ENCODE data around the gene WWOX. TPM values are rescaled to one million over a fixed set of nuclear protein-coding genes. Genes with fewer than 3 reads are reported as not detected.

WWOX gene
- total and polyA plus RNA-seq, 2 of the 4 experiments (the other 2 are of a cell fraction): 2.7 to 5.4 TPM

GRCh38 chr16:78537511-78537910 is 438.1 kb downstream of the WWOX start:
- no peak overlapping the region for H2AK9ac ChIP-seq (replicated peaks; ENCODE audit: low read depth, low read length, poor library complexity)
- ChIA-PET POLR2A (ENCODE audit: unreplicated experiment) (no interaction called here), CTCF (no interaction called here)
- no peak for ATAC-seq (ENCODE audit: low read depth)
- H3K9me3 ChIP-seq (ENCODE audit: control insufficient read depth, insufficient read depth, low read length): peaks cover 24% of the 10 kb centered on the region
- BruUV-seq (replicated peaks): no TSS peak
- no peak for DNase-seq
- H3K18ac ChIP-seq (ENCODE audit: low read depth, low read length): no peak overlapping the region
- H4K5ac ChIP-seq (ENCODE audit: low read depth, low read length): no peak overlapping the region
- no peaks in the 10 kb centered on the region for H3K36me3 ChIP-seq (ENCODE audit: control insufficient read depth, insufficient read depth, low read length)
- intact Hi-C loops (cut with micrococcal nuclease) (no loop called here), in situ Hi-C loops (cut with MboI; ENCODE audit: low sequenced_read_pairs) (no loop called here), dilution Hi-C loops (cut with HindIII; ENCODE audit: low sequenced_read_pairs, unreplicated experiment) (no loop called here)
- H3K4ac ChIP-seq (ENCODE audit: low read depth, low read length): no peak overlapping the region
- no peak overlapping the region for H2AFZ ChIP-seq (replicated peaks; ENCODE audit: low read length, poor library complexity)
- no peak overlapping the region for H4K8ac ChIP-seq (ENCODE audit: low read depth in 2 of 2, low read length in 2 of 2)
- H2BK5ac ChIP-seq (ENCODE audit: low read depth, low read length, poor library complexity, severe bottlenecking): no peak overlapping the region
- WGBS, 2 experiments (ENCODE audit: extremely low coverage in 2 of 2, insufficient read length in 1 of 2): 50% methylated on average over 2 of the region's 10 CpGs; no CpG with 5 or more reads in 1 of the 2 experiments
- no peak for TF ChIP-seq CTCF (conservative IDR thresholded peaks at IDR 0.05; ENCODE audit: low read depth, low read length)
- TF ChIP-seq CEBPB (IDR thresholded peaks at IDR 0.05; ENCODE audit: low read depth, low read length): no peak
- no peak for TF ChIP-seq MXI1 (IDR thresholded peaks at IDR 0.05; ENCODE audit: borderline replicate concordance, low read depth, low read length)
- TF ChIP-seq POLR2A (IDR thresholded peaks at IDR 0.05; ENCODE audit: low read depth, low read length): no peak
- TF ChIP-seq SMC3 (IDR thresholded peaks at IDR 0.05; ENCODE audit: low read depth, low read length): no peak
- TF ChIP-seq BHLHE40 (IDR thresholded peaks at IDR 0.05; ENCODE audit: low read depth, low read length): no peak
- TF ChIP-seq RFX5 (IDR thresholded peaks at IDR 0.05; ENCODE audit: low read depth, low read length): no peak
- no peak for TF ChIP-seq FOS (IDR thresholded peaks at IDR 0.05; ENCODE audit: low read depth, low read length)
- TF ChIP-seq RAD21 (IDR thresholded peaks at IDR 0.05; ENCODE audit: low read length): no peak
- TF ChIP-seq MAFK (IDR thresholded peaks at IDR 0.05; ENCODE audit: low read depth, low read length): no peak
- no peak for TF ChIP-seq USF2 (IDR thresholded peaks at IDR 0.05; ENCODE audit: low read depth, low read length)
- no peak for TF ChIP-seq CHD1 (IDR thresholded peaks at IDR 0.05; ENCODE audit: low read depth, low read length)
- H3K9ac ChIP-seq (ENCODE audit: low read depth, low read length): no peak overlapping the region
- H4K91ac ChIP-seq (ENCODE audit: insufficient read depth, low read depth, low read length): no peak overlapping the region
- no peak overlapping the region for H2AK5ac ChIP-seq (ENCODE audit: low read depth, low read length)
- no peak overlapping the region for H3K14ac ChIP-seq (replicated peaks; ENCODE audit: low read depth, low read length)
- H2BK120ac ChIP-seq (ENCODE audit: low read depth, low read length): no peak overlapping the region
- H2BK15ac ChIP-seq (ENCODE audit: low read depth, low read length): no peak overlapping the region
- H3K4me3 ChIP-seq (ENCODE audit: insufficient read depth, low read depth, low read length): no peak overlapping the region
- no peaks in the 10 kb centered on the region for H3K4me1 ChIP-seq (ENCODE audit: control insufficient read depth, insufficient read depth, low read length)
- H3K9me1 ChIP-seq (ENCODE audit: insufficient read depth, low read length): no peaks in the 10 kb centered on the region
- no peak overlapping the region for H3K27ac ChIP-seq (ENCODE audit: insufficient read depth, low read length)
- no peak overlapping the region for H3K56ac ChIP-seq (ENCODE audit: extremely low read depth, insufficient read depth, low read length)
- no peak overlapping the region for H3K4me2 ChIP-seq (ENCODE audit: low read depth, low read length)
- no peaks in the 10 kb centered on the region for H3K27me3 ChIP-seq (ENCODE audit: control insufficient read depth, insufficient read depth, low read length)
- H3K23ac ChIP-seq (ENCODE audit: low read depth, low read length): no peak overlapping the region
- no peaks in the 10 kb centered on the region for H3K79me1 ChIP-seq (ENCODE audit: low read depth in 1 of 2, low read length in 2 of 2)
- no peak overlapping the region for H2BK20ac ChIP-seq (ENCODE audit: low read depth, low read length)
- H4K20me1 ChIP-seq (ENCODE audit: insufficient read depth, low read length): no peaks in the 10 kb centered on the region
